A673 (cell line): ENCODE data around the gene RHOXF2. TPM values are rescaled to one million over a fixed set of nuclear protein-coding genes. Genes with fewer than 3 reads are reported as not detected.
"Not testable (repeated sequence)": the region's sequence is repeated elsewhere in the genome, so short reads cannot be mapped to it uniquely, and the experiment has no call there.

Experiments
- BruUV-seq: library from RNA; stranded (reverse); fragments of 400-500 nt; replicated peaks from 2 replicates; lab custom pipeline; 2021; lab: Mats Ljungman, UMichigan
- CTCF ChIA-PET: fragments of 300-600 bp; sonication (Branson Sonifier 250); formaldehyde crosslinking; loops from one replicate; lab custom pipeline; 2022; ENCODE audit warnings: antibody characterized with exemption; lab: Charles Lee
- POLR2A ChIA-PET: fragments of 300-600 bp; sonication (Branson Sonifier 250); formaldehyde crosslinking; loops from one replicate; lab custom pipeline; 2022; ENCODE audit warnings: antibody characterized with exemption; ENCODE audit not compliant: low non-redundant PET; lab: Charles Lee
- DNase-seq: peaks from one replicate; pipeline ENCODE4 v3.0.0-alpha.2; 2015; ENCODE audit warnings: low spot score
- H3K27ac ChIP-seq: fragments of 200-600 bp; sonication (generic); 2 replicates; pipeline ENCODE4 v1.5.1; 2016; ENCODE audit warnings: mixed run types, low read depth, mild to moderate bottlenecking, mixed read lengths, antibody characterized with exemption, low read length; ENCODE audit not compliant: poor library complexity, severe bottlenecking
- H3K27me3 ChIP-seq: fragments of 200-600 bp; sonication (generic); replicated peaks from 2 replicates; pipeline ENCODE4 v1.6.1; 2017; ENCODE audit warnings: mixed run types, low read depth, mild to moderate bottlenecking, mixed read lengths, antibody characterized with exemption, low read length; ENCODE audit not compliant: insufficient read depth, poor library complexity
- H3K36me3 ChIP-seq: fragments of 200-600 bp; sonication (generic); 2 replicates; pipeline ENCODE4 v1.6.1; 2016; ENCODE audit warnings: mixed run types, mild to moderate bottlenecking, mixed read lengths, antibody characterized with exemption, low read length; ENCODE audit not compliant: insufficient read depth, poor library complexity, severe bottlenecking
- H3K4me1 ChIP-seq: fragments of 200-600 bp; sonication (generic); 2 replicates; pipeline ENCODE4 v1.6.1; 2017; ENCODE audit warnings: mixed run types, mild to moderate bottlenecking, mixed read lengths, antibody characterized with exemption, low read length; ENCODE audit not compliant: insufficient read depth, poor library complexity, severe bottlenecking
- H3K4me3 ChIP-seq: fragments of 200-600 bp; sonication (generic); 2 replicates; pipeline ENCODE4 v1.5.1; 2016; ENCODE audit warnings: low read depth, mixed run types, mild to moderate bottlenecking, mixed read lengths, low read length; ENCODE audit not compliant: poor library complexity, severe bottlenecking
- H3K9me3 ChIP-seq: fragments of 200-600 bp; sonication (generic); 2 replicates; pipeline ENCODE4 v1.6.1; 2016; ENCODE audit warnings: mixed run types, low read depth, mild to moderate bottlenecking, mixed read lengths, antibody characterized with exemption, low read length; ENCODE audit not compliant: poor library complexity, severe bottlenecking
- CTCF ChIP-seq: fragments of 300-800, 200-600 bp; sonication (generic); conservative IDR thresholded peaks from 2 replicates; pipeline ENCODE4 v1.5.1; 2017; ENCODE audit warnings: low read depth, mild to moderate bottlenecking, antibody characterized with exemption, low read length, moderate library complexity, mixed read lengths
- EZH2 ChIP-seq: fragments of 200-600 bp; sonication (generic); IDR thresholded peaks from 2 replicates; pipeline ENCODE4 v1.6.1; 2017; ENCODE audit warnings: borderline replicate concordance, low read depth, mild to moderate bottlenecking, mixed read lengths, antibody characterized with exemption, low read length; ENCODE audit not compliant: poor library complexity, severe bottlenecking
- intact Hi-C: fragments of 100-400 bp; cut with micrococcal nuclease; formaldehyde crosslinking; loops from one replicate; pipeline ENCODE4 v1.10.0; 2022; ENCODE audit not compliant: unreplicated experiment
- total RNA-seq: library from RNA; stranded (reverse); gene quantifications from 2 replicates; pipeline ENCODE4 v1.2.3, GENCODE V29; 2021

The RHOXF2 gene
- total RNA-seq, 1 experiment from 2014 or later = not detected

- no peak overlapping the region for H3K27ac ChIP-seq
- no peaks in the 10 kb centered on the region for H3K27me3 ChIP-seq
- no peak for TF ChIP-seq CTCF
- no peak for TF ChIP-seq EZH2
- DNase-seq = no peak
- ChIA-PET CTCF (no interaction called here), POLR2A (no interaction called here)
- no peaks in the 10 kb centered on the region for H3K4me1 ChIP-seq
- H3K36me3 ChIP-seq = no peaks in the 10 kb centered on the region
- H3K4me3 ChIP-seq = no peak overlapping the region
- BruUV-seq = no TSS peak
- intact Hi-C loops = no loop called here
- no peaks in the 10 kb centered on the region for H3K9me3 ChIP-seq
These were observed 38.2 kb upstream of the RHOXF2 start for GRCh38 chrX:120120223-120120622.

- no peak for DNase-seq
- Histone ChIP-seq H3K36me3 (no peaks in the 10 kb centered on the region), H3K9me3 (no peaks in the 10 kb centered on the region), H3K27me3 (no peaks in the 10 kb centered on the region), H3K4me1 (no peaks in the 10 kb centered on the region), H3K27ac (no peak overlapping the region), H3K4me3 (no peak overlapping the region)
- TF ChIP-seq EZH2 (no peak), CTCF (no peak)
- intact Hi-C loops = no loop called here
- CTCF ChIA-PET = interaction anchor here (0.6 kb wide), 1 partner anchor 87 kb away, joined by 5 read pairs; no protein-coding TSS in a partner anchor
- no TSS peak for BruUV-seq
- POLR2A ChIA-PET = no interaction called here
These were observed 33.0 kb upstream of the RHOXF2 start for GRCh38 chrX:120125444-120125843.

- BruUV-seq, H3K36me3 ChIP-seq, H3K4me3 ChIP-seq, H3K27me3 ChIP-seq, H3K4me1 ChIP-seq, POLR2A ChIA-PET, intact Hi-C loops, H3K27ac ChIP-seq, CTCF ChIA-PET, H3K9me3 ChIP-seq, DNase-seq: not testable (repeated sequence)
These were observed 30.0 kb upstream of the RHOXF2 start for GRCh38 chrX:120128306-120128846.

GRCh38 chrX:120136128-120136527, 22.3 kb upstream of the RHOXF2 start:
- no peaks in the 10 kb centered on the region for H3K4me1 ChIP-seq
- intact Hi-C loops = no loop called here
- H3K9me3 ChIP-seq = no peaks in the 10 kb centered on the region
- no peaks in the 10 kb centered on the region for H3K36me3 ChIP-seq
- POLR2A ChIA-PET = no interaction called here
- BruUV-seq = no TSS peak
- TF ChIP-seq CTCF (no peak), EZH2 (no peak)
- no peak overlapping the region for H3K27ac ChIP-seq
- DNase-seq = no peak
- CTCF ChIA-PET = no interaction called here
- H3K4me3 ChIP-seq = no peak overlapping the region
- no peaks in the 10 kb centered on the region for H3K27me3 ChIP-seq
